ENCODE measurements around the gene BICD2. TPM values are rescaled to one million over a fixed set of nuclear protein-coding genes. Genes with fewer than 3 reads are reported as not detected.
"Not testable (repeated sequence)": the region's sequence is repeated elsewhere in the genome, so short reads cannot be mapped to it uniquely, and the experiment has no call there.

Gene BICD2
- total and polyA plus RNA-seq, 2 of the 13 experiments (the other 11 are each of a cell fraction or from before 2014, with no cell fraction given): 5.1 to 17.4 TPM

- H3K4me1 ChIP-seq (ENCODE audit: insufficient read depth, low read length); H3K9ac ChIP-seq (ENCODE audit: insufficient read depth, low read depth, low read length); H3K79me2 ChIP-seq (ENCODE audit: insufficient read depth, low read length); H3K27ac ChIP-seq (ENCODE audit: extremely low read length, insufficient read depth, low read length); FAIRE-seq; intact Hi-C loops (cut with micrococcal nuclease; ENCODE audit: unreplicated experiment); CTCF ChIA-PET (ENCODE audit: low intra/inter-chr PET ratio, low total read pairs); H3K36me3 ChIP-seq (replicated peaks in 1 of 2; ENCODE audit: control insufficient read depth in 1 of 2, insufficient read depth in 2 of 2, low read length in 2 of 2); H3K4me3 ChIP-seq (replicated peaks in 1 of 3; ENCODE audit: insufficient read depth in 1 of 3, low read depth in 2 of 3, low read length in 3 of 3); POLR2A ChIA-PET; ATAC-seq; BruUV-seq (replicated peaks); H4K20me1 ChIP-seq (ENCODE audit: insufficient read depth, low read length); H3K9me3 ChIP-seq (ENCODE audit: low read length); H2AFZ ChIP-seq (ENCODE audit: low read length); in situ Hi-C loops (cut with HindIII; ENCODE audit: extremely low pct_ligation_motif_present, low pct_unique_long_range_greater_than_20kb); DNase-seq (ENCODE audit: low spot score); H3K4me2 ChIP-seq (ENCODE audit: low read depth, low read length): not testable (repeated sequence)
- WGBS (ENCODE audit: low lambda C conversion rate): 59% methylated on average over 16 of the region's 34 CpGs
- peak; percentile 34 for TF ChIP-seq HNRNPK (IDR thresholded peaks at IDR 0.05; ENCODE audit: low read depth, low read length, poor library complexity, severe bottlenecking)
- H3K27me3 ChIP-seq (ENCODE audit: control insufficient read depth in 1 of 2, insufficient read depth in 2 of 2, low read length in 2 of 2): peaks cover 7 to 49% of the 10 kb centered on the region in 2 experiments; a peak in 4 of 5 replicates
Observed at GRCh38 chr9:92809629-92810326, 45.1 kb upstream of the BICD2 start.

DNA sequence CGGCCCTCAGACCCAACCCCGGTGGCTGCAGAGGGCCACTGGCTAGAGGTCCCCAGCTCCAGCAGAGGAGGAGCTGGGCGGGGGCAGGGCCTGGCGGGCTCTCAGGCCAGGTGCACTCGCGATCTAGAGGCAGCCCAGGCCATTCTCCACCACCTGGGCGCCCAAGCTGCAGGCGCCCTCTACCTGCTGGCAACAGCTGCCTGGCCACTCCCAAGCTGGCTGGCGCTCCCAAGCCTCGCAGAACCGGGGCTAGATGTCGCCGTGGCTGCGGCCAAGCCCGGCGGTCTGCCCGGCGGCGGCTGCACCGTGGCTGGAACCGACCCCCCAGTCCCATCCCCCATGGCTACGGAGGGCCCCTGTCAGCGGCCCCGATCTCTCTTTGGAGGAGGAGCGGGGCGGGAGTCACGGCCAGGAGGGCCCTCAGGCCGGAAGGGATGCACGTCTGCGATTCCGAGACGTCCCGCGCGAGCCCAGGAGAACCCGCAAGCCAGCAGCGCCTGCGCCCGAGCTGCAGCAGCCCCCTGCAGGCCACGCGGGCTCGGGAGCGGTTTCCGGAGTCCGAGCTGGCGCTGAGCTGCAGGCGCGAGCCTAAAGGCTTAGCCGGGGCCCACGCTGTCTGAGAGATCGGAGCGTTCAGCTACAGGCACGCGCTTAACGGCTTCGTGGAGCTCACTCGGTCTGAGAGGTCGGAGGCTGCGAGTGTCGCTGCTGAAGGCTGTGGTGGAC lies 44.3 kb upstream of the BICD2 start:
- no peaks in the 10 kb centered on the region for H4K20me1 ChIP-seq (ENCODE audit: insufficient read depth, low read length)
- no peaks in the 10 kb centered on the region for H3K79me2 ChIP-seq (ENCODE audit: insufficient read depth, low read length)
- no TSS peak for BruUV-seq (replicated peaks)
- intact Hi-C loops (cut with micrococcal nuclease; ENCODE audit: unreplicated experiment): no loop called here
- H3K9me3 ChIP-seq (ENCODE audit: low read length): no peaks in the 10 kb centered on the region
- peak overlapping the region; percentile 58 for H3K4me2 ChIP-seq (ENCODE audit: low read depth, low read length)
- H3K4me3 ChIP-seq (replicated peaks in 1 of 3; ENCODE audit: insufficient read depth in 1 of 3, low read depth in 2 of 3, low read length in 3 of 3): peak overlapping the region in 1 of 3 experiments; percentile 54; a peak in 1 of 6 replicates
- ChIA-PET POLR2A (no interaction called here), CTCF (ENCODE audit: low intra/inter-chr PET ratio, low total read pairs) (no interaction called here)
- DNase-seq (ENCODE audit: low spot score) (peak; percentile 17), FAIRE-seq (no peak), ATAC-seq (peak; percentile 83)
- H3K27ac ChIP-seq (ENCODE audit: extremely low read length, insufficient read depth, low read length): no peak overlapping the region
- WGBS (ENCODE audit: low lambda C conversion rate): 49% methylated on average over 12 of the region's 60 CpGs
- in situ Hi-C loops (cut with HindIII; ENCODE audit: extremely low pct_ligation_motif_present, low pct_unique_long_range_greater_than_20kb): no loop called here
- H3K27me3 ChIP-seq (ENCODE audit: control insufficient read depth in 1 of 2, insufficient read depth in 2 of 2, low read length in 2 of 2): peaks cover 7 to 52% of the 10 kb centered on the region in 2 experiments; a peak in 4 of 5 replicates
- H3K4me1 ChIP-seq (ENCODE audit: insufficient read depth, low read length): peaks cover 8% of the 10 kb centered on the region; the same call in 1 of the 2 replicates
- H2AFZ ChIP-seq (ENCODE audit: low read length): no peak overlapping the region
- H3K9ac ChIP-seq (ENCODE audit: insufficient read depth, low read depth, low read length): no peak overlapping the region
- H3K36me3 ChIP-seq (replicated peaks in 1 of 2; ENCODE audit: control insufficient read depth in 1 of 2, insufficient read depth in 2 of 2, low read length in 2 of 2): no peaks in the 10 kb centered on the region
- no peak for TF ChIP-seq ZNF431 (CRISPR knock-in tag; IDR thresholded peaks at IDR 0.05; ENCODE audit: borderline replicate concordance, low read depth)
- TF ChIP-seq SALL1 (CRISPR knock-in tag; IDR thresholded peaks at IDR 0.05): no peak; the same call in 1 of the 2 replicates
- TF ChIP-seq KDM2A (CRISPR knock-in tag; IDR thresholded peaks at IDR 0.05; ENCODE audit: borderline replicate concordance, low read depth): peak; percentile 31; the same call in 1 of the 2 replicates
- peak; percentile 73 for TF ChIP-seq ZNF891 (CRISPR knock-in tag; IDR thresholded peaks at IDR 0.05)
- peak; percentile 99 for TF ChIP-seq RNF2 (conservative IDR thresholded peaks at IDR 0.05; ENCODE audit: low read depth)
- no peak for TF ChIP-seq GPN1 (CRISPR knock-in tag; IDR thresholded peaks at IDR 0.05; ENCODE audit: borderline replicate concordance)
- no peak; the same call in 1 of the 2 replicates for TF ChIP-seq ARHGAP35 (CRISPR knock-in tag; IDR thresholded peaks at IDR 0.05; ENCODE audit: borderline replicate concordance)
- TF ChIP-seq, protein P1, sequence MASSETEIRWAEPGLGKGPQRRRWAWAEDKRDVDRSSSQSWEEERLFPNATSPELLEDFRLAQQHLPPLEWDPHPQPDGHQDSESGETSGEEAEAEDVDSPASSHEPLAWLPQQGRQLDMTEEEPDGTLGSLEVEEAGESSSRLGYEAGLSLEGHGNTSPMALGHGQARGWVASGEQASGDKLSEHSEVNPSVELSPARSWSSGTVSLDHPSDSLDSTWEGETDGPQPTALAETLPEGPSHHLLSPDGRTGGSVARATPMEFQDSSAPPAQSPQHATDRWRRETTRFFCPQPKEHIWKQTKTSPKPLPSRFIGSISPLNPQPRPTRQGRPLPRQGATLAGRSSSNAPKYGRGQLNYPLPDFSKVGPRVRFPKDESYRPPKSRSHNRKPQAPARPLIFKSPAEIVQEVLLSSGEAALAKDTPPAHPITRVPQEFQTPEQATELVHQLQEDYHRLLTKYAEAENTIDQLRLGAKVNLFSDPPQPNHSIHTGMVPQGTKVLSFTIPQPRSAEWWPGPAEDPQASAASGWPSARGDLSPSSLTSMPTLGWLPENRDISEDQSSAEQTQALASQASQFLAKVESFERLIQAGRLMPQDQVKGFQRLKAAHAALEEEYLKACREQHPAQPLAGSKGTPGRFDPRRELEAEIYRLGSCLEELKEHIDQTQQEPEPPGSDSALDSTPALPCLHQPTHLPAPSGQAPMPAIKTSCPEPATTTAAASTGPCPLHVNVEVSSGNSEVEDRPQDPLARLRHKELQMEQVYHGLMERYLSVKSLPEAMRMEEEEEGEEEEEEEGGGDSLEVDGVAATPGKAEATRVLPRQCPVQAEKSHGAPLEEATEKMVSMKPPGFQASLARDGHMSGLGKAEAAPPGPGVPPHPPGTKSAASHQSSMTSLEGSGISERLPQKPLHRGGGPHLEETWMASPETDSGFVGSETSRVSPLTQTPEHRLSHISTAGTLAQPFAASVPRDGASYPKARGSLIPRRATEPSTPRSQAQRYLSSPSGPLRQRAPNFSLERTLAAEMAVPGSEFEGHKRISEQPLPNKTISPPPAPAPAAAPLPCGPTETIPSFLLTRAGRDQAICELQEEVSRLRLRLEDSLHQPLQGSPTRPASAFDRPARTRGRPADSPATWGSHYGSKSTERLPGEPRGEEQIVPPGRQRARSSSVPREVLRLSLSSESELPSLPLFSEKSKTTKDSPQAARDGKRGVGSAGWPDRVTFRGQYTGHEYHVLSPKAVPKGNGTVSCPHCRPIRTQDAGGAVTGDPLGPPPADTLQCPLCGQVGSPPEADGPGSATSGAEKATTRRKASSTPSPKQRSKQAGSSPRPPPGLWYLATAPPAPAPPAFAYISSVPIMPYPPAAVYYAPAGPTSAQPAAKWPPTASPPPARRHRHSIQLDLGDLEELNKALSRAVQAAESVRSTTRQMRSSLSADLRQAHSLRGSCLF (CRISPR knock-in tag; IDR thresholded peaks at IDR 0.05; ENCODE audit: borderline replicate concordance): no peak
- 0 out of 2 replicates have a peak, but pooled peaks have one; percentile 64 for TF ChIP-seq ZNF546 (CRISPR knock-in tag; conservative IDR thresholded peaks at IDR 0.05)

All from HepG2 (cell line).